HL-60 (cell line): ENCODE measurements around the gene AFF2.

Experiments
- CTCF ChIP-seq: IDR thresholded peaks from one replicate; pipeline ENCODE4 v1.5.1; 2011; ENCODE audit warnings: low read length, control low read depth, inconsistent platforms; ENCODE audit not compliant: insufficient read depth
- GABPA ChIP-seq: IDR thresholded peaks from 2 replicates; pipeline ENCODE4 v1.6.1; 2012; ENCODE audit warnings: low read depth
- POLR2AphosphoS5 ChIP-seq: IDR thresholded peaks from 2 replicates; pipeline ENCODE4 v1.6.1; 2012; ENCODE audit warnings: low read depth
- REST ChIP-seq: IDR thresholded peaks from 2 replicates; pipeline ENCODE4 v1.6.1; 2012; ENCODE audit warnings: low read depth; ENCODE audit not compliant: insufficient replicate concordance
- SPI1 ChIP-seq: IDR thresholded peaks from 2 replicates; pipeline ENCODE4 v1.6.1; 2012; ENCODE audit warnings: low read depth, mild to moderate bottlenecking, borderline replicate concordance

GRCh38 chrX:148600131-148600530 is 99.7 kb downstream of the AFF2 start:
- TF ChIP-seq CTCF (no peak), POLR2AphosphoS5 (no peak), REST (no peak), GABPA (no peak), SPI1 (no peak)
